ENCODE results near the gene ERICH6B.

The ERICH6B gene

DNA sequence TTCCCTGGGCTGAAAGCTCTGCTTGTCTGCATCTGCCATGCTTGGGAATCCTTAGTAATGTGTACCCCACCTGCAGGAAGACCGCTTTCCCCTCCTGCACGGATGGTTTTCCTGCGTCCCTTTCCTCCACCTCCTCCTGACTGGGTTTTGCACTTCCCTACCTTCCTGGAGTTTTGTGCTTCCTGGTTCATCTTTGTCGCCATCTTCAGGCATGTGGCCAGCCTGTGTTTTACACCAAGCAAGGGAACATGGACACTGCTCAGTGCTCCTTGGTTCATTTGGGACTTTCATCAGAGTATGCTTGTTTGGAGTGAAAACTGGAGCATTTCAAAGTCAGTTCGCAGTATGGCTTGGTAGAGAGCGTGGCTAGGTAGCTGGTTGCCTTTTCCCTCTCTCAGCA, 30.7 kb downstream of the ERICH6B start:
- no peak overlapping the region for H3K4me3 ChIP-seq (ENCODE audit: low read depth, low read length)
- DNase-seq (ENCODE audit: low read depth), result no peak

DNA sequence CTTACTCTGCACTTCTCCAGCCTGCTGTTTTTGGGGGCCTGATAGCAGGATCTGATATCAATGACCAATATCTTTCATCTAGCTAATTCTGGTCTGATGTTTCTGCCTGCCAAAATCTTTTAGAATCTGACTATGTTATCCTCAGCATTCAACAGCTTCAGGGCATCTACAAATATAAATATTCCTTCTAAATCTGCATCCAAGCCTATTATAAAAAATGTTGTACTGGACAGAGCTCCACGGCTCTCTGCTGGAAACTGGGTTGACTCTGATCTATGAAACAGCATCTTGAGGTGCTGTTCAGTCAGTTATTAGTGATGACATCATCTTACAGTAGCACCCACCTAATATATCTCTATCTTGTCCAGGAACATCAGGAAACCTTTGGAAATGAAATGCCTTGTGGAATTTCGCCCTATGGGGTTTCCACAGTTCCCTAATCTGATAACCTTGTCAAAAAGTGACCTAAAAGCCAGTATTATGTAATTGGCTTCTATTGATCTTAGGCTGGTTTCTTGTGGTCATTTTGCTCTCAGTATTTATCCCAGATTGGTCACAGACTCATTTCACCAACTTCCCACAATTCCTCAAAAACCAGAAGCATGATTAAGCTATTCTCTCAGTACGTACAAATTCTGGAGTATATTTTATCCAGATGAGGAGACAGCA, 33.0 kb downstream of the ERICH6B start:
- H3K4me3 ChIP-seq (ENCODE audit: low read depth, low read length), result no peak overlapping the region
- TF ChIP-seq, protein P1, sequence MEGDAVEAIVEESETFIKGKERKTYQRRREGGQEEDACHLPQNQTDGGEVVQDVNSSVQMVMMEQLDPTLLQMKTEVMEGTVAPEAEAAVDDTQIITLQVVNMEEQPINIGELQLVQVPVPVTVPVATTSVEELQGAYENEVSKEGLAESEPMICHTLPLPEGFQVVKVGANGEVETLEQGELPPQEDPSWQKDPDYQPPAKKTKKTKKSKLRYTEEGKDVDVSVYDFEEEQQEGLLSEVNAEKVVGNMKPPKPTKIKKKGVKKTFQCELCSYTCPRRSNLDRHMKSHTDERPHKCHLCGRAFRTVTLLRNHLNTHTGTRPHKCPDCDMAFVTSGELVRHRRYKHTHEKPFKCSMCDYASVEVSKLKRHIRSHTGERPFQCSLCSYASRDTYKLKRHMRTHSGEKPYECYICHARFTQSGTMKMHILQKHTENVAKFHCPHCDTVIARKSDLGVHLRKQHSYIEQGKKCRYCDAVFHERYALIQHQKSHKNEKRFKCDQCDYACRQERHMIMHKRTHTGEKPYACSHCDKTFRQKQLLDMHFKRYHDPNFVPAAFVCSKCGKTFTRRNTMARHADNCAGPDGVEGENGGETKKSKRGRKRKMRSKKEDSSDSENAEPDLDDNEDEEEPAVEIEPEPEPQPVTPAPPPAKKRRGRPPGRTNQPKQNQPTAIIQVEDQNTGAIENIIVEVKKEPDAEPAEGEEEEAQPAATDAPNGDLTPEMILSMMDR (IDR thresholded peaks at IDR 0.05; ENCODE audit: insufficient read depth, low read depth, low read length, missing control alignments), result no peak
- DNase-seq (ENCODE audit: low read depth), result no peak

More for the DNA sequence above, 30.7 kb downstream of the ERICH6B start:
- TF ChIP-seq, protein P1 (IDR thresholded peaks at IDR 0.05; ENCODE audit: insufficient read depth, low read depth, low read length, missing control alignments), result no peak

DNA sequence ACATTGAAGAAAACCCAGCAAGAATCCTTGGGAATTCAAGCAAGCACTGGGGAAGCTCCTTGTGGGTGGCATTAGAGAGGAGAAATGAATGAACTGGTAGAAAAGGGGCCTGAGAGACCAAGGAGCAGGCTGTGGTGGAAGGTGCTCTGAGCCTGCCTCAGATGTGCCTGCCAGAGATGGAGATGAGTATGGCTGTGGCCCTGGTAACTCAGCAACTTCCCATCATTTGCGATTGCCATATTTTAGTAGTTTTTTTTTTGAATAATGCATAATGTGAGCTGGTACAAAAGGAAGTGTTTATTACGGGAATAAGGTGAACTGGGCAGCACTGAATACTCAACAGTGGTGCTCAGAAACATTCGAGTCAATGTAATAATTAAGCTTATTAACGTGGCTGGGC, 39.1 kb downstream of the ERICH6B start:
- TF ChIP-seq, protein P1 (IDR thresholded peaks at IDR 0.05; ENCODE audit: insufficient read depth, low read depth, low read length, missing control alignments), result no peak
- no peak overlapping the region for H3K4me3 ChIP-seq (ENCODE audit: low read depth, low read length)
- DNase-seq (ENCODE audit: low read depth), result no peak

DNA sequence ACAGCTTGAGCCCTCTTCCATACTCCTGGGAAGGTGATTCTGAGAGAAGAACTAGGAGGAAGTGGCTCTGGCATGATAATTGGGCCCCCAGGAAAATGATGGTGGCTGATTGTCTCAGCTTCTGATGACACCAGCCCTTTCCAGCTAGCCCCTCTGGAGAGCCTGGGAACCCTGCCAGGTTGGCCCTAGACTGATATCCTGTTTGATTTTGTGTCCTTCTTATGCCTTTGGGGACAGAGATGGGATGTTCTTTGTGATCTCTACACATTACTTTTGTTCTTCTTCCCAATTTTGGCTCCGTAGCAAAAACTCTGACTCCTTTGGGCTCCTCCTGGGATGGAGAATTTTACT, 39.7 kb downstream of the ERICH6B start:
- H3K4me3 ChIP-seq (ENCODE audit: low read depth, low read length), result no peak overlapping the region
- no peak for DNase-seq (ENCODE audit: low read depth)
- TF ChIP-seq, protein P1 (IDR thresholded peaks at IDR 0.05; ENCODE audit: insufficient read depth, low read depth, low read length, missing control alignments), result no peak

DNA sequence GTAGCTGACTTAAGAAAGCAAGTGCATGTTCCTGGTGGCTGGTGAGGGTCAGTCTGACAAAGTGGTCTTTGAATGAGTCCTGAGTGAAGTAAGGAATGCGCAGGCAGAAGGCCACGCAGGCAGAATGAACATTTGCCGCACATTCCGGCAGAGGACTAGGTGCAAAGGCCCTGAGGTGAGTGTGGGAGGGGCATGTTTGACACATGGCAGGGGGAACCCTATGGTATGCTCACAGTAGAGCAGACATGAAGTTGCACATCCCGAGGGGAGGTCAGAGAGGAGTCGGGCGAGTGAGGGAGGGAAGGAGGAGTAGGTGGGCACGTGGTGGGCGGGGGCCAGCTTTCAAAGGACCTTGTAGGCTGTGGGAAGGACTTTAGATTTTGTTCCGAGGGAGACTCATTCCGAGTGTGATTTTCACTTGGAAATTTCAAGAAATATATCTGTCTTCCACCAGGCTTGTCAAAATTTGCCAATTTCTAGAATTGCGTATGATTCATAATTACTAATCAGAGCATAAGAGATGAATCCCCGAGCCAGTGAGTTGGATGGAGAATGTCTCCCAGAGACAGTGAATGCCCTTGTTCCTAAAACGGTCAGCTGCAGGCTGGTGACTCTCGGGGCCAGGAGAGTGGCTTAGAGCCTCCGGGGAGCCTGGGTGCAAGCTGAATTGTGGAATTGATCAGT, 40.3 kb downstream of the ERICH6B start:
- no peak overlapping the region for H3K4me3 ChIP-seq (ENCODE audit: low read depth, low read length)
- no peak for DNase-seq (ENCODE audit: low read depth)
- TF ChIP-seq, protein P1 (IDR thresholded peaks at IDR 0.05; ENCODE audit: insufficient read depth, low read depth, low read length, missing control alignments), result no peak

DNA sequence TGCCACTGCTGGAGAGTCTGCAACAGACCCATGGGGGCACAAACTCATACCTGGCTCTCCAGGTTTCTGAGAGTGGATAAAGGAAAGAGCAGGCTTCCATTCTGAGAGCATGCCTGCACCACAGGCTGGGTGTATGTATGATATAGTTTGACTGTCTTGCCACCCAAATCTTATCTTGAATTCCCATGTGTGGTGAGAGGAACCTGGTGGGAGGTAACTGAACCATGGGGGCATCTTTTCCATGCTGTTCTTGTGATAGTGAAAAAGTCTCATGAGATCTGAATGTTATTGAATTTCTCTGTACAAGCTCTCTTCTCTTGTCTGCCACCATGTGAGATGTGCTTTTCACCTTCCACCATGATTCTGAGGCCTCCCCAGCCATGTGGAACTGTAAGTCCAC, 50.2 kb downstream of the ERICH6B start:
- no peak overlapping the region for H3K4me3 ChIP-seq (ENCODE audit: low read depth, low read length)
- DNase-seq (ENCODE audit: low read depth), result no peak
- TF ChIP-seq, protein P1 (IDR thresholded peaks at IDR 0.05; ENCODE audit: insufficient read depth, low read depth, low read length, missing control alignments), result no peak

Measured in GM12865 (cell line).